ENCODE measurements around the gene AGAP1. TPM values are rescaled to one million over a fixed set of nuclear protein-coding genes. Genes with fewer than 3 reads are reported as not detected.

The AGAP1 gene
- polyA plus RNA-seq, 4 donors: 17.5 to 19.9 (median 19.3) TPM

GRCh38 chr2:235619544-235619943, 125.7 kb downstream of the AGAP1 start:
- DNase-seq (ENCODE audit: low read depth in 4 of 4, low spot score in 3 of 4): no peak

DNA sequence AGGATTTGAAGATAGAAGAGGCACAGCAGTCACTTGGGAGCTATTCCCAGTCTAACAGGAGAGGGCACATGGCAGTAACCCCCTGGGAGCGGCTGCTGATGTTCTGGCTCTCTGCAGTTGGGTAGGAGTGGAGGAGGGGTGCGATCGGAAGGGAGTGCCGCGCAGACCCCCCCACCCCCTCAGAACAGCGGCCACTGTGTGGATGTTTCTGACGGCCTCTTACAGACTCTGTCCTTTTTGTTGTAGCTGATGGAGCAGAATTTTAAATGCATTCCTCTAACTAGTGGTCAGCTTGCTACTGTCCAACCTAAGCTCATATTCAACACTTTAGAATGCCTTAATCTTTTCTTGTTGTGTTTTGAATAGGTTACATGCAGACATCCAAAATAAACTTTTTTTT, 127.9 kb downstream of the AGAP1 start:
- DNase-seq (ENCODE audit: low read depth in 4 of 4, low spot score in 3 of 4): no peak

DNA sequence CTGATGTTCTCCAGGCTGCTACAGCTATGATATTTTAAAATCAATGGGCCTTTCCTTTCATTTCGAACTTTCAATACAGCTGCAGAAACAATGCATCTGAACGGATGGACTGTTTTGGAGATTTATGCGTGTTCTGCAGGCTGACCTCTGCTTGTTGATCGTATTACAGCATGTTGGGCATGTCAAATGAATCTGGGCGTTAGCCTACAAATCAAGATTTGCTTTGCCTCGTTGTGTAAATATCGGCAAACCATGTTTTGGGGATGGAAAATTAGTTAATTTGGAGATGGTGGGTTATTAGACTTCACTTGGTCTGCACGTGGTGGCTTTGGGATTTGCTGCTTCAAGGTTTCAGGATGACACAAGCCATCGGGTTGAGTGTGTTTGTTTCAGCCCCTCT, 129.3 kb downstream of the AGAP1 start:
- DNase-seq (ENCODE audit: low read depth in 4 of 4, low spot score in 3 of 4): no peak

DNA sequence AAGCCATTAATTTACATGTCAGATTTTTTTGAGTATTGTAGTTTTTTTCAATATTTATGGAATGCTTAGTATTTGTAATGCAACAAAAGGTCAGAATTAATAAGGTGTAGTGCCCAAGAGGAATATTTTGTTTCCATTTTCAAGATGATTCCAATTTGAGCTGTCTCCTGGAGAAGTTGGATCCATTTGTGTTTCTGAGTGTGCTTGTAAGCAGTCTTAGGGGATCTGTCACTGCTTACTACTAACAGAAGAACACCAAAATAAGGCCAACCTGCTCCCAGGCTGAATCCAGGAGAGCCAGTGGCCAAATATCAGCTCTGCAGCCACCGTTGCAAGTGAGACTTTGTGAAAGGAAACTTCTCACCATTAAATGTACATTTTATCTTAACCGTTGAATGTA, 129.9 kb downstream of the AGAP1 start:
- DNase-seq (ENCODE audit: low read depth in 4 of 4, low spot score in 3 of 4): no peak

DNA sequence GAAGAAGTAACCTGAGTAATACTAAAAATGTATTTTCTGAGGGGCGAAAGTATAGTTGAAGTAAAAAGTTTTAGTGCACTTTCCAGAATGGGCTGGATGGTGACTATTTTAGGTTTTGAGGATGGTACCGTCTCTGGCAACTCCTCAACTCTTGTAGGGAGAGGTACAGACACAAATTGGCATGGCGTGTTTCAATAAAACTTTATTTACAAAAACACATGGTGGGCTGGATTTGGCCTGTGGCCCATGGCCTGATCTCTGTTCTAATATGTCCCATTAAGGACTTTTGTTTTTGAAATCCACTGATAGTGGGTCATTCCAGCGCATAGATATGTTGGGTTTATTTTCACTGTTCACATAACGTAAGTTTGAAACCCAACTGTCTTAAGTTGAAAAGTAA, 132.8 kb downstream of the AGAP1 start:
- no peak for DNase-seq (ENCODE audit: low read depth in 4 of 4, low spot score in 3 of 4)

- DNase-seq (ENCODE audit: low read depth in 4 of 4, low spot score in 3 of 4): no peak
Measured at GRCh38 chr2:235627682-235628081, 133.8 kb downstream of the AGAP1 start.

DNA sequence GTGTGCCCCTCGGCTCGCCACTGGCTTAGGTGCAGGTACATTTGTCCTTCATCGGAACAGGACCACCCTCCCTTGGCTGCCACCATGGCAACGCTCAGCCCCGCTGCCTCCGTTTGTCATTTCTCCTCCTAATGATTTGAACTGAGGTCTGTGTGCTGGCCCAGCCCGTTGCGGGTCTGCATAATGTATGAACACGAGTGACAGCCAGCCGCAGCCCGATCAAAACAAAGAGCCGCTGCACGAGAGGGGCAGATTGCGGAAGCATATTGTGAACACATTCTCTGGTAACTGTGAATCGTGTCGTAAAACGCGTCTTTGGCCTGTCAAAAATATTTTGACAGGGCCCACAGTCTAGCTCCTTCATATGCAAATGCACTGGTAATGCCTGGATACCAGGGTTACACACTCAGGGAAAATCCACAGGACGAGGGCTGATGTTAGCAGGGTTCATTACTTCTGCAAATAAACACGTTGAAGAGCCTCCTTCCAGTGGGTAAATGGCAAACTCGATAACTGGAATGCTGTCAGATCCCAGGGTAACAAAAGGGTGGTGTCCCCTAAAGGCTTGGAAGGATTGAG, 137.0 kb downstream of the AGAP1 start:
- no peak for DNase-seq (ENCODE audit: low read depth in 4 of 4, low spot score in 3 of 4)

DNA sequence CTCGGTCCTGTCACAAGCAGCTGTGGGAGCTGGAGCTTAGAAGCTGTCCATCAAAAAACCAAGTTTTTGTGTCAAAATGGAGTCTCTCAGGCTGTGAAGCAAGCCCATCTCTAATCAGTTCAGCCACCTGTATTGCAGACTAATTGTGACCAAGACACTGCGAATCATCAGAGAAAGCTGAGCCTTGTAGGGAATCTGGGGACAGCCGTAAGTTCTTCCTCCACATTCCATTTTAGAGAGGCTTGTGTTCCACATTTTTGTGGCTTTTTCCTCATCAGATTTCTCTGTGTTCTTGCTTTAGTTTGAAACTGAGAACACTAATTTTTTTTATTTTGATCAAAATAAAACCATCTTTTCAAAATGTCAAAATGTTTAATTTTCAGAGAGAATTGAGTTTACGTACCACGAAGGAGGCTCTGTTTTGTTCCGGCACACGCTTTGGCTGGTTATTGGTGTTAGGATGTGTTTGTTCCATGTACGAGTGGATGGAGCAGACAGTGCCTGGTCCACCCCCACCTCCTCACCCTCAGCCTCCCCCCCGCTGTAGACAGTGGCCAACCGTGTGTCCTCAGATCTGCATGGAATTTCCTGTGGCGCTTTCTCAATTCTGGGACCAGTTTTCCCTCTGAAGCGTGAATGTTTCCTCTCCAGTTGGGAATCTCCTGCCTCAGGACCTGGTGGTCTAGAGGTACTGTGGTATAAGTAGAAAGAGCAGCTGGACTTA, 140.8 kb downstream of the AGAP1 start:
- DNase-seq (ENCODE audit: low read depth in 4 of 4, low spot score in 3 of 4): no peak

GRCh38 chr2:235636546-235636945, 142.7 kb downstream of the AGAP1 start:
- no peak for DNase-seq (ENCODE audit: low read depth in 4 of 4, low spot score in 3 of 4)

DNA sequence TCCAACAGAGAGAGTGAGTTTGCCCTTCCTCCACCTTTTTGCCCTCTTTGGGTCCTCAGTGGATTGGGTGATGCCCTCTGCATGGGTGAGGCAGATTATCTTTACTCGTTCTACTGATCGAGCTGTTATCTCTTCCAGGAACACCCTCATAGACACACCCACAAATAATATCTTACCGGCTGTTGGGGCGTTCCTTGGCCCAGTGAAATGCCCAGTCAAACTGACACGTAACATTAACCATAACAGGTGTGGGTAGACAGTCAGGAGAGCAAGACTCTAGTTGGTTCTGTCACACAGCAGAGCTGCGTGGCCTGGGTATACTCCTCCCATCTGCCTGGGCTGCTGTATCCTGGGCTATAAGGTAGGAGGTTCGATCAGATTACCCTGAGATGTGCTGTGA, 144.1 kb downstream of the AGAP1 start:
- no peak for DNase-seq (ENCODE audit: low read depth in 4 of 4, low spot score in 3 of 4)

- DNase-seq (ENCODE audit: low read depth in 4 of 4, low spot score in 3 of 4): no peak
Measured at GRCh38 chr2:235638541-235639427, 144.9 kb downstream of the AGAP1 start.

DNA sequence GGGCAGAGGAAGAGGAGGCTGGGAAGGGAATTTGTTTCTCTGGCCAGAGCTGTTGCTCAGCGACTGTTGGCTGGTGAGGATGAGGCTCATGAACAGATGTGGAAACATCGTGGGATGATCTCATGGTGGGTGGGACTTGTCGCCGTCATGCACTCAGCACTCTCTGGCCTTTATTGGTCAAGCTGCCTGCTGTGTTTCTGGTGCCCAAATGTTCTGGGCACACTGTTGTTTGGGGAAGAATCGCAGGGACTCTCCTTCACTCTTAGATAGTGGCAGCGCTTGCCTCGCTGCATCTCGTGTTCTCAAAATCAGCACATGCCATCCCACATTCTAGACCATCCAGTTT, 145.6 kb downstream of the AGAP1 start:
- DNase-seq (ENCODE audit: low read depth in 4 of 4, low spot score in 3 of 4): no peak

DNA sequence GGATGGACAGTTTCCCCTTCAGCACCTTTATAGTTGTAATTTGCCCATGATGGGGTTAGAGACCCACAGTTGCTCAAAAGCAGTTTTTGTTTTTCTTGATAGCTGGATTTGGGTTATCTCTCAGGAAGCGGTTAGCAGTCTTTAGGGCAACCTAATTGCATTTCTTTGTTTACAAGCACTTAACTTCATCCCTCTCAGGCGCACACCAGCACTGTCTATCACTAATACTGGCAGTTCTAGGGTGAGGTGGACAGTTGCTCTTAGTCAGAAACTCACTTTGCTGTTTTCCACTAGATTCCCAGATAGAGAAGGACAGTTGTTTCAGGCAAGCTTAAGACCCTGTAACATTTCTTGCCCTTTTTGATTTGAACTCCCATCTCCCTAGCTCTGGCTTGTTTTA, 146.0 kb downstream of the AGAP1 start:
- no peak for DNase-seq (ENCODE audit: low read depth in 4 of 4, low spot score in 3 of 4)

- DNase-seq (ENCODE audit: low read depth in 4 of 4, low spot score in 3 of 4): no peak
Measured at GRCh38 chr2:235640377-235640776, 146.5 kb downstream of the AGAP1 start.

DNA sequence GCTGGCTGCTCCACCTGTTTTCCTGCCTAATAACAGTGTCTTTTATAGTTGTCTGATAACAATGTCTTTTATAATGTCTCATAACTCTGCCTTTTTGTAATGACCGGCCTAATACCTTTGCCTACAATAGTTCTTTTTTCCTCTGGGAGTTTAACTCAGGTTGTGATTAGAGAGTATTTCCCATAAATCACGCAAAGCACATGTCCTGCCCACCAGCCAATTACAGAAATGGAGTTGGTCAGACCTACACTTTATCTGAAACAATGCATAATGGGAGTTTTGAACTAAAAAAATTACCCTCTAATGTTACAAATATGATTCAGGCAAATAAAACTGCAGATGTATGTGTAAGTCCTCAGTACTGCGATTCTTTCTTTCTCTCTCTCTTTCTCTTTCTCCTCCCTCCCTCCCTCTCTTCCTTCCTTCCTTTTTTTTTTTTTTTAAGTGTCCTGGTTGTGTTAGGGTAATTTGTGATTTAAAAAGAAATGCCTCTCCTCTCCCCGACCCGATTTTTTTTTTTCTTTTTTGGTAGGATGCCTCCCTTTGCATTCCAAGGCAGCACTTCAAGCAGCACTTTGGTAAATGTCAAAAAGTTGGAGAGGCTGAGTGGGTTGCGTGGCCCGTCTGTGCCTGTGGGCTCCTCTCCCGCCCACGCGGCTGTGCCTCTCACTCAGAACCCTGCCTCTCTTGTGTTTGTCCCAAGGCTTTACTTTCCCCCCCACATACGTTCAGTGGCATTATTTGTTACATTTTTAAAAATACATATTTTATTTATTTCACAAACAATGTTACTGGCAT, 147.3 kb downstream of the AGAP1 start:
- DNase-seq (ENCODE audit: low read depth in 4 of 4, low spot score in 3 of 4): no peak

DNA sequence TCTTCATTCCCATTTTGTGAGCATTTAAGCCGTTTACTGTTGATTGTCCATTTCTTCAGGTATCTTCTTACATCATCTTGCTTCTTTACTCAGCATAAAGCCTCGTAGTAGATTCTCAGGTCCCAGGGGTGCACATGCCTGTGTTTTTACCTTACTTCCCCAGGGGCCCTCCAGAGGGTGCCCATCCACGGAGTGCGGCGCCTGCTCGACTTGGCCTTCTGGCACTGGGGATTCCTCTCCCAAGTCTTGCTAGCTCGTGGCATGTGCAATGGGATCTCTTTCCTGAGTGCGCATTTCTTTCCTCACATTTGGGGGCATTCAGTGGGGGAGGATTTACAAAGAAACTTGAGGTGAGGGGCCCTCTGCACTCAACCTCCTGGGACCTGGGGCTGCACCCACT, 148.1 kb downstream of the AGAP1 start:
- DNase-seq (ENCODE audit: low read depth in 4 of 4, low spot score in 3 of 4): no peak

GRCh38 chr2:235642446-235643098, 148.7 kb downstream of the AGAP1 start:
- DNase-seq (ENCODE audit: low read depth in 4 of 4, low spot score in 3 of 4): no peak

DNA sequence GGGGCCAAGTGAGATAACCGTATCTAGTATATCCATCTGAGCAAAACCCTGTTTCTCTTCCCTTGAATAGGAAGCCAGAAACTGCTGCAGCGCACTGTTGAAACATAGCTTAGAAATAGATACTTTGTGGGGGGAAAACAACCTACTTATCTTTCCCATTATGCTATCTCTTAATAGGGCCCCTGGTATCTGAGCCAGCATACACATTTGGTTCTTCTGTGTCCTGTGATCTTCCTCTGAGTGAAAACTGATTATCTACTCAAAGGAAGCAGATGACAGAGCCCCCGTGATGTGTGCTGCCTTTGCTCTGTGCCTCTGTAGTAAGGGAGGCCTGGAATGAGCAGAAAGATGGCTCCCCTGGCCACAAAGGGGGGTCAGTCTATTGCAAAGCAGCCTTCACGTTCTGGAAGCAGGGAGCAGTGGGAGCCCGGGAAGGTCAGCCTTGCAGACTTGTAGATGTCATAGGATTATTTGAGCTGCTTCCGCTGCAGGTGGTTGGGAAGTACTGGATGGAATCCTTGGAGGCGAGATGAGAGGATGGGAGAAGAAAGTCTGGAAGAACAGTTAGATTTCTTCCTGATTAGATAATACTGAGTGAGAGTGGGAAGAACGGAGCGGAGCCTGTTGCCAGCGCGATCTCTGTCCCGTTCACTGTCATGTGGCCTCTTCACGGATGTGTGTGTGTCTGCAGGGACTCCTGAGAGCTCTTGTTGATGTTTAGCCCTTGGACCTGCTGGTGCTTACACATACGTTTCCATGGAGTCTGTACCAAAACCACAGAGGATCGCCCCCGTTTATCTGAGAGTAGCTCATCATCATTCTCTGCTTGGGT, 150.1 kb downstream of the AGAP1 start:
- DNase-seq (ENCODE audit: low read depth in 4 of 4, low spot score in 3 of 4): no peak

DNA sequence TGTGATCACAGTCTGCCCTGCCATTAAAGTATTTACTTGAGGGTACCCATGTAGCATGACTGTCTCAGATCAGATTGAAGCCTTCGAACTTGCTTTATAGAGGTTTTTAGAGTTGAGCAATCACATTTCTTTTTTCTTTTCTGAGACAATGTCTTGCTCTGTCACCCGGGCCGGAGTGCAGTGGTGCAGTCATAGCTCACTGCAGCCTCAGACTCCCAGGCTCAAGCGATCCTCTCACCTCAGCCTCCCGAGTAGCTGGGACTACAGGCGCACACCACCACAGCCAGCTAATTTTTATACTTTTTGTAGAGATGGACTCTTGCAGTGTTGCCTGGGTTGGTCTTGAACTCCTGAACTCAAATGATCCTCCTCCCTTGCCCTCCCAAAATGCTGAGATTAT, 153.4 kb downstream of the AGAP1 start:
- no peak for DNase-seq (ENCODE audit: low read depth in 4 of 4, low spot score in 3 of 4)

DNA sequence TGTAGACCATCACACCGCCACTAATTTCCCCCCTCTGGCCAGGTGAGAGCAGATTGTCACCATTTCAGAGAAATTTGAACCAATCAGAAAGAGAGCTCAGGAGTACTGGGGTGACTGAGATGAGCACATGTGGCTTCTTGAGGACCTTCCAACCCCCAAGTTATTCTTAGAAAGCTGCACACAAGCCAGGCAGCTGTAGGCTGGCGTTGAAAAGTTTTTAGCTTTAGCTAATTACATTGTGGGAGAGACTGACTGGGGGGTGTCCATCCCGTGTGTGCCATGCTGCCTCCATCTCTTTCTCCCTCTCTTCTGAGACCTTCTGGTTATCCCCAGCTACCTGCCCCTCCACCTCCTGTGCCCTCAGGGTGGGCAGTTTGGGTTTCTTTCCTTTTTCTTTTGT, 154.0 kb downstream of the AGAP1 start:
- DNase-seq (ENCODE audit: low read depth in 4 of 4, low spot score in 3 of 4): no peak

All from left renal pelvis (tissue), 4 donors.